Kidney glomerular epithelial cell (primary cell): ENCODE results near the gene ADAM23.
"Not testable (repeated sequence)": the region's sequence is repeated elsewhere in the genome, so short reads cannot be mapped to it uniquely, and the experiment has no call there.

ENCODE experiments used
- DNase-seq: peaks from one replicate; lab custom pipeline; 2025; lab: John Stamatoyannopoulos, UW

ADAM23 gene

GRCh38 chr2:206442833-206443734, at the start of gene ADAM23:
Gene ADAM23 (plus strand): TSS chr2:206443532. CDS start chr2:206443867, 335 bp downstream.
- no peak for DNase-seq

GRCh38 chr2:206396211-206396610, 47.1 kb upstream of the ADAM23 start:
- no peak for DNase-seq

- DNase-seq: not testable (repeated sequence)
Measured at GRCh38 chr2:206402956-206403569, 40.3 kb upstream of the ADAM23 start.

- DNase-seq: no peak
Measured at GRCh38 chr2:206408323-206409320, 34.7 kb upstream of the ADAM23 start.

GRCh38 chr2:206410714-206411113, 32.6 kb upstream of the ADAM23 start:
- DNase-seq: no peak

- DNase-seq: no peak
Measured at GRCh38 chr2:206415618-206416243, 27.6 kb upstream of the ADAM23 start.

- no peak for DNase-seq
Measured at GRCh38 chr2:206418968-206419367, 24.4 kb upstream of the ADAM23 start.

- no peak for DNase-seq
Measured at GRCh38 chr2:206420721-206421120, 22.6 kb upstream of the ADAM23 start.

GRCh38 chr2:206422493-206422892, 20.8 kb upstream of the ADAM23 start:
- DNase-seq: no peak

GRCh38 chr2:206423147-206423546, 20.2 kb upstream of the ADAM23 start:
- DNase-seq: no peak

- DNase-seq: no peak
Measured at GRCh38 chr2:206424134-206424533, 19.2 kb upstream of the ADAM23 start.

- no peak for DNase-seq
Measured at GRCh38 chr2:206428783-206429182, 14.5 kb upstream of the ADAM23 start.

GRCh38 chr2:206430452-206430851, 12.9 kb upstream of the ADAM23 start:
- DNase-seq: no peak

- no peak for DNase-seq
Measured at GRCh38 chr2:206431439-206431838, 11.9 kb upstream of the ADAM23 start.

GRCh38 chr2:206432193-206433082, 10.9 kb upstream of the ADAM23 start:
- DNase-seq: no peak

- no peak for DNase-seq
Measured at GRCh38 chr2:206433190-206433589, 10.1 kb upstream of the ADAM23 start.

GRCh38 chr2:206433686-206434085, 9.6 kb upstream of the ADAM23 start:
- DNase-seq: no peak

- no peak for DNase-seq
Measured at GRCh38 chr2:206435742-206436141, 7.6 kb upstream of the ADAM23 start.

GRCh38 chr2:206438196-206438724, 5.1 kb upstream of the ADAM23 start:
- DNase-seq: no peak

GRCh38 chr2:206442474-206442832, 879 bp upstream of the ADAM23 start:
- DNase-seq: no peak
